ENCODE measurements around the gene GABRD.
"Not testable (repeated sequence)": the region's sequence is repeated elsewhere in the genome, so short reads cannot be mapped to it uniquely, and the experiment has no call there.

GABRD gene, protein sequence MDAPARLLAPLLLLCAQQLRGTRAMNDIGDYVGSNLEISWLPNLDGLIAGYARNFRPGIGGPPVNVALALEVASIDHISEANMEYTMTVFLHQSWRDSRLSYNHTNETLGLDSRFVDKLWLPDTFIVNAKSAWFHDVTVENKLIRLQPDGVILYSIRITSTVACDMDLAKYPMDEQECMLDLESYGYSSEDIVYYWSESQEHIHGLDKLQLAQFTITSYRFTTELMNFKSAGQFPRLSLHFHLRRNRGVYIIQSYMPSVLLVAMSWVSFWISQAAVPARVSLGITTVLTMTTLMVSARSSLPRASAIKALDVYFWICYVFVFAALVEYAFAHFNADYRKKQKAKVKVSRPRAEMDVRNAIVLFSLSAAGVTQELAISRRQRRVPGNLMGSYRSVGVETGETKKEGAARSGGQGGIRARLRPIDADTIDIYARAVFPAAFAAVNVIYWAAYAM

DNA sequence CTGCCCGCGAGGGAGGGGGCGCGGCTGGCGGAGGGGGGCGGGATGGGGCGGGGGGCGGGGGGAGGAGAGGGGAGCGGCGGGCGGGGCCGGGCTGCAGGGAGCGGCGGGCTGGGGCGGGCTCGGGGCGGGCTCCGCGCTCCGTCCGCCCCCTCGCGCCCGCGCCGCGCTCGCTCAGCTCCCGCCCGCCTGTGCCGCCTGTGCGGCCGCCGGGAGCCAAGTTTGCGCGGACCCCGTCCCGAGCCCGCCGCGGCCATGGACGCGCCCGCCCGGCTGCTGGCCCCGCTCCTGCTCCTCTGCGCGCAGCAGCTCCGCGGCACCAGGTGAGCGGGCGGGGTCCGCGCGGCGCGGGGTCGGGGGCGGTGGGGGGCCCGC is at the start of gene GABRD:
Gene GABRD, plus strand, starts transcription at position 174 of the 372 bp plus-strand sequence. Its CDS starts 79 bp downstream, at position 253.
- no peak for DNase-seq (ENCODE audit: low read depth, low spot score)

DNA sequence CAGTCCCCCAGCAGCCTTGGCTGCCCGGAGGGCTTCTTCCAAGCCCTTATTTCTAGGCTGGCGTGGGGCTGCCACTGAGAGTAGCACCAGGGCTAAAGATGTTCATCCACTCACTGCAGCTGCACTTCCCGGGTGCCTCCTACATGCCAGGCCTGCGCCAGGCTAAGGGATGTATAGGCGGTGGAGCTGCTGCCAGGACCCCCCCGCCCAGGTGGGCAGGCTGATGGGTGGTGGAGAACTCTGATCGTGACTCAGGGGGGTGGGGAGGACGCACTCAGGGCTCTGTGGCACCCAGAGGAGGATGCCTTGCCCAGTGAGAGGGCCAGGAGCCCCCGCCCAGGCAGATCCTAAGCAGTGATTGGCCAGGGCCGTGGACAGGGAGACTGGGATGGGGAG is 49.6 kb upstream of the GABRD start:
- no peak for DNase-seq (ENCODE audit: low read depth, low spot score)

DNA sequence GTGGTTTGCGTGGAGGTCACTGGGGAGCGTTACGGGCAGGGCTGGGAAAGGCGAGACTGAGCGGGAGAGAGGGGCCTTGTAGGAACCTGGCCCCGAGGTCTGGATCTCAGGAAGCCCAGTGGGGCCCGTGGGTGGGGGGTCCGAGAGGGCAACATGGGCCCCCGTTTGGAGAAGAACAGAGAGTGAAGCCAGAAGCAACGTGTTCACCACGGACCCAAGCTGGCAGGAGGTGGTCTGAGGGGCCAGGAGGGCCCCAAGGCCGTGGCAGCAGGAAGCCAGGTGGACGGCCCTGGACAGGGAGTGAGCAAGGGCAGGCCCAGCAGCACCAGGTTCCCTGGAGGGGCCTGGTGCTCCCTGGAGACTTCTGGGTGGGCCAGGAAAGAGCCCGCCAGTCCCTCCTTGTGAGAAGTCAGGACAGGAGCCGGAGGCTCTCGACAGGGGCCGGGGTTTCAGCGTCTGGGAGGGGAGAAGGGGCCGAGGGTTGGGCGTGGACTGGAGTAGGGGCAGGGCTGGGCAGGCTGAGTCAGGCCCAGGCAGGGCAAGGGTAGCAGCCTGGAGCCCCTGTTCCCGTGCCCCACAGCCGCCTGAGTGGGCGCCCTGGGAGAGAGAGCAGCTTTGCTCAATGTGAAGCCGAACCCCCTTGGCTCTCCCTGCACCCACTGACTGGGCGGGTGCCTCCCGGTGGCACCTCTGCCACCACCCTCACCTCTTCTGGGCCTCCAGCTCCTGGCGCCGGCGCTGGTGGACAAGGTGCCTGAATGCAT is 49.0 kb upstream of the GABRD start:
- DNase-seq (ENCODE audit: low read depth, low spot score), result no peak

DNA sequence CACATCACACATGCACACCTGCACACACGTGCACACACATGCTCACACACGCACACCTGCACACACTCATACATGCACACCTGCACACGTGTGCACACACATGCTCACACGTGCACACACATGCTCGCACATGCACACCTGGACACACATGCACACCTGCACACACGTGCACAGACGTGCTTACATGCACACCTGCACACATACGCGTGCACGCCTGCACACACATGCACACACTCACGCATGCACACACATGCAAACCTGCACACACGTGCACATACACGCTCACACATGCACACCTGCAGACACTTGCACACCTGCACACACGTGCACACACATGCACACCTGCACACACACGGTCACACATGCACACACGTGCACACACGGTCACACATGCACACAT is 48.1 kb upstream of the GABRD start:
- DNase-seq (ENCODE audit: low read depth, low spot score), result no peak

DNA sequence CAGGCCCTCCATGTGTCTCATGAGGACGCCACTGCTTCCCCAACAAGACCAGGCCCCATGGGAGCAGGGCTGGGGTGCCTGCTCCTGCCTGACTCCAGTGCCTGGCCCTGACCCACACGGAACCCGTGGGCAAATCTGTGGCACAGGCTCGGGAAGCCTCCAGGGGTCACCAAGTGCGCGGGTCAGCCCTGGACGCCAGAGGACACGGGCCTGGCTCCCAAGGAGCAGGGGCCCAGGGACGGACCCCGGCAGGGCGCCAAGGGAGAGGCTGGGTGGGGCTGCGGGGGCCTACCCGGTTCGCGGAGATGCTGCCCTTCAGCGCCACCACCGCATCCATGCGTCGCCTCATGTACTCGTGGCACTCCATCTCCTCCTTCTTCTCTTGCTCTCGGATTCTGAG is 47.5 kb upstream of the GABRD start:
- no peak for DNase-seq (ENCODE audit: low read depth, low spot score)

DNA sequence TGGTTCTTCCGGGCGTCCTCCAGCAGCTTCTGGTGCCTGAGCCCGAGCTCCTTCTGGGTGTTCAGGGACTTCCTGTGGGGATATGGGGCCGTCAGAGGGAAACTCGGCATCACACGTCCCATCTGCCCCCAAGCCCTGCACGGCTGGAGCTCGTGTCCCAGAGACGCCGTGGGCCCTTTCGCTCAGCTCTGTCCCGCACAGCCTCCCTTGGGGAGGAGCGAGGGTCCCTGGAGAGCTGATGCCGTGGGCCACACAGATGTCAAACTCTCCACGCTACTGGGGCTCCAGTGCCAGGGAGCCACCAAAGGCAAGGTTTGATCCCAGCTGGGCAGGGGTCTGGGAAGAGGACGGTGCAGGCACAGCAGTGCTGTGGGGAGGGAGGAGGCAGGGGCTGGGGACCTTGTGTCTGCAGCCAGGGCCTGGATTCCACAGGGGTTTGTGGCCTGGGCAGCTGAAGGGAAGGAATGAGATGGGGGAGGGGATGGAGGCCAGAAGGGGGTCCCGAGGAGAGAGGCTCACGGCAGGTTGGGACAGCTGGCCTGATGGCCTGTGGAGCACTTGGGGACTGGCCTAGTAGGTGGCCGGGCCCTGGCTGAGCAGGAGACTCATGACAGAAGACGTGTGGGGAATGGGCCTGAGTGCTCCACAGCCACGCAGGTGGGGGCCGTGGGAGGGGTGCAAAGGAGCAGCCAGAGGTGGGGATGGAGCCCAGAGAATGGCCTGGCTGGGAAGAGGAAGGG is 46.0 kb upstream of the GABRD start:
- DNase-seq (ENCODE audit: low read depth, low spot score), result no peak

DNA sequence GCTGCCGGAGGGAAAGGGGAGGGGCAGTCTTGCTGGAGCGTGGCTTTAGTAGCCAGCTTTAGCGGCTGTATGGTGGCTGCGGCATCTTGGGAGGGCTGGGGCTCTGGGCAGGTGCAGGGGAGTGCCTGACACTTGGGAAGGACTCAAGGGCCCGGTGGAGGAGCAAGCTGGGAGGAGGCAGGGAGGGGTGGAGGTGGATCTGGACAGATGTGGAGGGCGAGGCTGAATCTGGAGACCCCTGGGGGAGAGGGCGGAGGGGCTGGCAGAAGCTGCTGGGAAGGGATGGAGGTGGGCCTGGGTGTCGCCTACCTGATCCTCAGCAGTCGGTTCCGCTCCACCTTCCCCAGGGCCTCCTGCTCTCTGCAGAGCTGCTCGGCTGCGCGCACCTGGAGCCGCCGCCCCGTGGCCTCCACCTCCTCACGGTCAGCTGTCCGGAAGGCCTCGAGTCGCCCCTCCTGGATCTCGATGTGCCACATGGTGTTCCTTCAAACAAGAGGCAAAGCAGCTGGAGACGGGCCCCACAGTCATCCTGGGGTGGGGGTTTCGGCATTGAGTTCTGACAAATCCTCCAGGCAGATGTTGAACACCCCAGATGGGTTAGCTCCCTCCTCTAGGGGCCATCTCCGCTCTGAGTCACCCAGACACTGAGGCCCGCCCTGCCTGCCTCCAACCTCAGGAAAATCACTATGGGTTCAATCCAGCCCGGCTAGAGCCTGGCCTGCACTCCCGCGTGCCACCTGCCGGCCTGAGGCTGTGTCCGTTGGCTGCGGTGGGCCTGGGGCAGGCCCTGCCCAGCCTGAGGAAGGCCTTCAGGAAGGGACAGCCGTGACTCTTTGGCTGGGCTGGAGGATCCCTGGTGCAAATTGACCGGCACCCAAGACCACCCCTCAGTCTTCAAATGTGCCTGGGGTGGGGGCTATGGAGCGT is 45.2 kb upstream of the GABRD start:
- DNase-seq (ENCODE audit: low read depth, low spot score), result no peak

DNA sequence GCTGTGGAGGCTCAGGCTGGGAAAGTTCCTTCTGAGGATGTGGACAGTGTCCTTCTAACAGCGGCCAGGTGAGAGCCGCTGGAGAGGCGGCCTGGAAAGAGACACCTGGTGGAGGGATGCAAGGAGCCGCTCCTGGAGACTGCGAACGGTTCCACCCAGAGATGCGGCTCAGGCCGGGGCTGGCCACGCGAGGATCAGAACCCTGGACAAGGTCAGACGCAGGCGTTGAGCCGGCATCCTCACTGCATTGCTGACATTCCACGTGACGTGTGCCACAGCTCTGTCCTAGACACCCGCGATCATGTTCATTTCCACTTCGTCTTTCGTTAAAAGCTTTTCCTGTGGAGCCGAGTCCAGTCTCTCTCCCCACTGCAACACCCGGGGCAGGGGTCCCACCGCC is 44.3 kb upstream of the GABRD start:
- no peak for DNase-seq (ENCODE audit: low read depth, low spot score)

DNA sequence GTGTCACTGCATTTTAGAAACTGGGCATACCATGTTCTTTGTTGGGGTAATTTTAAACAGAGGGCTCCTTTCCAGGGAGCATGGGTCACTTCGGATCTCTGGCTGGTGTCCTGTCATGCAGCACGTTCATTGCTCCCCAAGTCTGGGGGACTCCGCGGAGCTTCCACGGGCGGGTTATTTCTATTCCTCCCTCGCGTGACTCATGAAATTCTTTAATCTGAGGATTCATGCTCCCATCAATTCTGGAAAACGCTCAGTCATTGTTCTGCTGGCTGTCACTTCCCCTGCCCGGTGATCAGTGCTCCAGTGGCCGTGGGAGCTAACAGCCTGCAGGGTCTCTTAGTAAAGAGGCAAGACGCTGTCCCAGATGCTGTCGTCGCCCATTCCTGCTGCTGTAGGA is 43.6 kb upstream of the GABRD start:
- no peak for DNase-seq (ENCODE audit: low read depth, low spot score)

DNA sequence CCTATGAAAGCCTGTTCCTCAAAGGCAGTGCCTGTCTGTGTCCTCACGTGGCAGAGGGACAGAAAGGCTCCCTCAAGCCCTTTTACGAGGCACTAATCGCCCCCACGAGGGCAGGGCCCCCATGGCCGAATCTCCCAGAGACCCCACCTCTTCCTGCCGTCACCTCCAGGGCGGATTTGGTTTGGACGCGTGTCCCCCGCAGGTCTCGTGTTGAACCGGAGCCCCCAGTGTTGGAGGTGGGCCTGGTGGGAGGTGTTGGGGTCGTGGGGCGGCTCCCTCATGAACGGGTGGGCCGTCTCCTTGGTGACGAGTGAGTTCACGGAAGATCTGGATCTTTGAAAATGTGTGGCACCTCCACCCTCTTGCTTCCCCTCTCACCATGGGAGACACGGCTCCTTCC is 43.1 kb upstream of the GABRD start:
- DNase-seq (ENCODE audit: low read depth, low spot score), result no peak

DNA sequence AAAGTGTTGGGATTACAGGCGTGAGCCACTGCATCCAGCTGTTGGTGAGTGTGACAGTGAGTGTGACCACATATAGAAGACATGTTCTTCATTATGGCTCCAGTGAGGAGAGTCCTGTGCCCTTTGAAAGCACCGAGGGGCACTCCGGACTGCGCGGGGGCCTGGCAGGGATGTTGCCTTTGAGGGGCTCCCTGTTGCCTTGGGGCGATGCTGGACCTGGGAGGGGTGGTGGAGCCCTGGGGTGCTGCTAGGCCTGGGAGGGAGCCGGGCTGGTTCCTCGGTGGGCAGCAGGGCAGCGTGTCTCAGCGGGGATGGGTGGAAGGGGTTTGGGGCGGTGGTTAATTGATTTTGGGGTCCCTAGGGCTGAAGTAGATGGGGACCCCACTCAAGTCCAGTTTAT is 41.0 kb upstream of the GABRD start:
- DNase-seq (ENCODE audit: low read depth, low spot score), result no peak

DNA sequence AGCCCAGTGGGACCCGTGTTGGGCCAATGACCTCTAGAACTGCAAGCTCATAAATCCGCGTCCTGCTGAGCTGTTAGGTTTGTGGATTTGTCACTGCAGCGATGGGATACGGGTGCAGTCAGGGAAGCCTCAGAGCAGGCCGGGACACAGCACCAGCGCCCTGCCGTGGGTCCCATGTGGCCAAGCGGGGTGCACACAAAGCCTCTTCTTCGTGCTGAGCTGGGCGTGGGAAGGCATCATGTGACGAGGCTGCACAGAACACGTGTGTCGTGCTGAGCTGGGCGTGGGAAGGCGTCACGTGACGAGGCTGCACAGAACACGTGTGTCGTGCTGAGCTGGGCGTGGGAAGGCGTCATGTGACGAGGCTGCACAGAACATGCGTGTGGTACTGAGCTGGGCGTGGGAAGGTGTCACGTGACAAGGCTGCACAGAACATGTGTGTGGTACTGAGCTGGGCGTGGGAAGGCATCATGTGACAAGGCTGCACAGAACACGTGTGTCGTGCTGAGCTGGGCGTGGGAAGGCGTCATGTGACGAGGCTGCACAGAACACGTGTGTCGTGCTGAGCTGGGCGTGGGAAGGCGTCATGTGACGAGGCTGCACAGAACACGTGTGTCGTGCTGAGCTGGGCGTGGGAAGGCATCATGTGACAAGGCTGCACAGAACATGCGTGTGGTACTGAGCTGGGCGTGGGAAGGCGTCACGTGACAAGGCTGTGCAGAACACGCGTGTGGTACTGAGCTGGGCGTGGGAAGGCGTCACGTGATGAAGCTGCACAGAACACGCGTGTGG is 40.3 kb upstream of the GABRD start:
- not testable (repeated sequence) for DNase-seq (ENCODE audit: low read depth, low spot score)

DNA sequence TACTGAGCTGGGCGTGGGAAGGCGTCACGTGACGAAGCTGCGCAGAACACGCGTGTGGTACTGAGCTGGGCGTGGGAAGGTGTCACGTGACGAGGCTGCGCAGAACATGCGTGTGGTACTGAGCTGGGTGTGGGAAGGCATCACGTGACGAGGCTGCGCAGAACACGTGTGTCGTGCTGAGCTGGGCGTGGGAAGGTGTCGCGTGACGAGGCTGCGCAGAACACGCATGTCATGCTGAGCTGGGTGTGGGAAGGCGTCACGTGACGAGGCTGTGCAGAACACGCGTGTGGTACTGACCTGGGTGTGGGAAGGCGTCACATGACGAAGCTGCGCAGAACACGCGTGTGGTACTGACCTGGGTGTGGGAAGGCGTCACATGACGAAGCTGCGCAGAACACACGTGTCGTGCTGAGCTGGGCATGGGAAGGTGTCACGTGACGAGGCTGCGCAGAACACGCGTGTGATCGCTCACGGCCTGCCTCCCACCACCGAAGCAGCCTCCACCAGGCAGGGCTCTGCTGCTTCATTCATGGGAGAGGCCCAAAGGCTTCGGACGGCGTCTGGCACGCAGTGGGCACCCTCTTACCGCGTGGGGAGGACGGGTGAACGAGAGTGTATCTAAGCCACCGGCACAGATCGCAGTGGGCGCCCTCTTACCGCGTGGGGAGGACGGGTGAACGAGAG is 39.5 kb upstream of the GABRD start:
- no peak for DNase-seq (ENCODE audit: low read depth, low spot score)

DNA sequence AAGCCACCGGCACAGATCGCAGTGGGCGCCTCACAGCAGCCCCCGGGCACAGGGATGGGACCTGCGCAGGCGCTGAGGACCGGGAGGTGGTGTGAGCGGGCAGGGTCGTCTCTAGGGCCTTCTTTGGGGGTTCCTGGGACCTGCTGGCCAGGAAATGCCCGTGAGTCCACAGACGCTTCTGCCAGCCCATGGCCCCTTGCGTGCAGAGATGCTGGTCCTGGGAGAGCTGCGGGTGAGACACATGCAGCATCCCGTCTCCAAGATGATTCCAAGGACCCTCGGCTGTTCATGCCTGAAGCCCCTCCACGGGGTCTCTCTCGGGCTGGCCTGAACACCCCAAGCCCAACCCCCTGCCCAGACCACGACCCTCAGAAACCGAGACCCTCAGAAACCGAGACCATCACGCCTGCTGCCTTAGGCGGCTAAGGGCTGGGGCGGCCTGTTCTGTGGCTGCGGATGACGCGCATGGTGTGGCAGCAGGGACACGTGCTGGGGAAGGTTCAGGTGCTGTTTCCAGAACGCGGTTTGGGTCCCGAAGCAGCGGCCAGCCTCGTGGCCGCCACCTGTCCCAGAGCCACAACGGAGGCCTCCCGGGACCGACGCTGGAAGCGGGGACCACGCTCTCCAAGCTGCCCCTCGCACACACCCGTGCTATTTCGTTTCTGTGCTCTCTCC is 38.5 kb upstream of the GABRD start:
- no peak for DNase-seq (ENCODE audit: low read depth, low spot score)

DNA sequence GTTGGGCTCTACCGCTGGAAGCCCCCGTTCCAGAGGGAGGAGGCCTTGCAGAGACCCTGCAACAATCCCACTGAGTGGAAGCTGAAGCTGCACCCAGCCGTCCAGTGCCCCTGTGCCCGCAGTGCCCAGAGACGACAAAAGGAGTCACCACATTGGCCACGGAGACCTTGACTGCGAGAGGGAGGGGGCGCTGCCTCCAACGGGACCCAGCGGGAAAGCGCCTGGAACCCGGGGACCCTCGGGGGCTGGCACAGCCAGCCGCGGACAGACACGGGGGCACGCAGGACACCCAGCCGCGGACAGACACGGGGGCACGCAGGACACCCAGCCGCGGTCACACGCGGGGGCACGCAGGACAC is 38.0 kb upstream of the GABRD start:
- DNase-seq (ENCODE audit: low read depth, low spot score), result no peak

DNA sequence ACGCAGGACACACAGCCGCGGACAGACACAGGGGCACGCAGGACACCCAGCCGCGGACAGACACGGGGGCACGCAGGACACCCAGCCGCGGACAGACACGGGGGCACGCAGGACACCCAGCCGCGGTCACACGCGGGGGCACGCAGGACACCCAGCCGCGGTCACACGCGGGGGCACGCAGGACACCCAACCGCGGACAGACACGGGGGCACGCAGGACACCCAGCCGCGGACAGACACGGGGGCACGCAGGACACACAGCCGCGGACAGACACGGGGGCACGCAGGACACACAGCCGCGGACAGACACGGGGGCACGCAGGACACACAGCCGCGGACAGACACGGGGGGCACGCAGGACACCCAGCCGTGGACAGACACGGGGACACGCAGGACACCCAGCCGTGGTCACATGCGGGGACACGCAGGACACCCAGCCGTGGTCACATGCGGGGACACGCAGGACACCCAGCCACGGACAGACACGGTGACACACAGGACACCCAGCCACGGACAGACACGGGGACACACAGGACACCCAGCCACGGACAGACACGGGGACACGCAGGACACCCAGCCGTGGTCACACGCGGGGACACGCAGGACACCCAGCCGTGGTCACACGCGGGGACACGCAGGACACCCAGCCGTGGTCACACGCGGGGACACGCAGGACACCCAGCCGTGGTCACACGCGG is 37.4 kb upstream of the GABRD start:
- DNase-seq (ENCODE audit: low read depth, low spot score), result not testable (repeated sequence)

DNA sequence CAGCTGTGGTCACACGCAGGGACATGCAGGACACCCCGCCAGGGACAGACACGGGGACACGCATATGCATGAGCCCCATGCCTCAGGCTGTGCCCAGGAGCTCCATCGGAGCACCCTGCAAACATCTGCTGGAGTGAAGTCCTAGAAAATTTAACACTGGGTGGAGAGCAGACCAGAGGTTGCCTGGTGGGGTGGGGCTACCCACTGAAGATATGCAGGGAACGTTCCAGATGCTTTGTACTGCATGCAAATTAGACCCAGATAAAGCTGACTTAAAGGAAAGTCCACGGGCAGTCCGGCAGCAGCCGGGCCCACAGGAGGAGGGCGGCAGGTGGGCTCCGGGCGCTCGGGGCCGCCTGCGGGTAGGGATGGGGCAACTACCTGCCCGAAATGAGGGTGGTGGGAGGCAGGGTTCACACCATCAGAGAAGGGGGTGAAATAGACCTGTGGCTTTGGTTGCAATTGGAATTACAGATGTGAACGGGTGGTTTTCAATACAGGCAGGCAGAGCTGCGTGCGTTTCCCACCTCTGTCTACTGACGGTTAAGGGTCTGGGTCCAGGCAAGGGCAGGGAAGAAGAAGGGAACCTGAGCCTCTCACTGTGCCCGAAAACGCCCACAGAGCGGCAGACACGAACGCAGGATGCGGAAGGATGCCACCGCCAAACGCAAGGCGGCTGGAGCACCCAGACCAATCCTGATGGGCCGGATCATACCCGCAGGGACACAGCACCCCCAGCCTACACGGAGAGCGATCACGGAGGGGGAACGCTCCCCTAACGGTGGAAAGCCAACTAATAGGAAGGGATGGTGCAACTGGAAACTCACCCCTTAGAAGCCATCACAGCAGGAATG is 36.5 kb upstream of the GABRD start:
- no peak for DNase-seq (ENCODE audit: low read depth, low spot score)

DNA sequence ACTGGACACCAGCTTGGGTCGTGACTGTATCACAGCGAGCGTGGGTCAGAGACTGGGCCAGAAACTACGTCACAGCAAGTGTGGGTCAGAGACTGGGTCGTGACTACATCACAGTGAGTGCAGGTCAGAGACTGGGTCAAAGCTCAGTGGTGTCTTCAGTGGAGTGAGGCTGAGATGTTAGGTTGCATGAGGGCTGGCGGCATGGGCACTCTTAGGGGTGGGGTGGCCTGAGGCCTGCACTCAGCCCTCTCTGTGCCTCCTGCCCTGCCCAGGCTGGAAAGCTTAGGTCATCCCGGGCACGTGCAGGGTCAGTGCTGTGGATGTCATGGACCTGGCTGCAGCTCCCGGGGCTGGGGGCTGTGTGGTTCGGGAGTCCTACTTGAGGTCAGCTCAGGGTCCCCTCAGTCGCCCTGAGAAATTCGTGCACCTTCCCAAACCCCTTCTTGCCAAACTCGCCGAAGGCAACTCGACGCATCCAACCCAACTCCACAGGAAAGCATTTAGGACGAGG is 34.5 kb upstream of the GABRD start:
- no peak for DNase-seq (ENCODE audit: low read depth, low spot score)

Data from brain pericyte (primary cell).